ACC112 (cell line): ENCODE measurements around the gene CACNA1E.

Experiments used
- H2AFZ ChIP-seq: fragments of 200-600 bp; sonication (generic); one replicate; pipeline ENCODE4 v1.6.0; 2017; ENCODE audit warnings: antibody characterized with exemption, low read length; ENCODE audit not compliant: unreplicated experiment
- H3K27ac ChIP-seq: fragments of 200-600 bp; sonication (generic); 2 replicates; pipeline ENCODE4 v1.5.1; 2014; ENCODE audit warnings: low read depth, mild to moderate bottlenecking, antibody characterized with exemption, low read length, moderate library complexity
- H3K27me3 ChIP-seq: fragments of 200-600 bp; sonication (generic); 2 replicates; pipeline ENCODE4 v1.6.1; 2014; ENCODE audit warnings: mild to moderate bottlenecking, antibody characterized with exemption, low read length, moderate library complexity, mixed read lengths; ENCODE audit not compliant: insufficient read depth
- H3K36me3 ChIP-seq: fragments of 200-600 bp; sonication (generic); 2 replicates; pipeline ENCODE4 v1.6.1; 2016; ENCODE audit warnings: mild to moderate bottlenecking, antibody characterized with exemption, low read length, moderate library complexity, mixed read lengths; ENCODE audit not compliant: insufficient read depth
- H3K4me1 ChIP-seq: fragments of 200-600 bp; sonication (generic); one replicate; pipeline ENCODE4 v1.6.1; 2016; ENCODE audit warnings: low read length, mixed read lengths; ENCODE audit not compliant: insufficient read depth, unreplicated experiment, control insufficient read depth
- H3K4me3 ChIP-seq: fragments of 200-600 bp; sonication (generic); 2 replicates; pipeline ENCODE4 v1.5.1; 2014; ENCODE audit warnings: mild to moderate bottlenecking, low read depth, low read length
- H3K79me2 ChIP-seq: fragments of 200-600 bp; sonication (generic); one replicate; pipeline ENCODE4 v1.6.0; 2016; ENCODE audit warnings: low read length; ENCODE audit not compliant: control insufficient read depth, unreplicated experiment, insufficient read depth

The CACNA1E gene

DNA sequence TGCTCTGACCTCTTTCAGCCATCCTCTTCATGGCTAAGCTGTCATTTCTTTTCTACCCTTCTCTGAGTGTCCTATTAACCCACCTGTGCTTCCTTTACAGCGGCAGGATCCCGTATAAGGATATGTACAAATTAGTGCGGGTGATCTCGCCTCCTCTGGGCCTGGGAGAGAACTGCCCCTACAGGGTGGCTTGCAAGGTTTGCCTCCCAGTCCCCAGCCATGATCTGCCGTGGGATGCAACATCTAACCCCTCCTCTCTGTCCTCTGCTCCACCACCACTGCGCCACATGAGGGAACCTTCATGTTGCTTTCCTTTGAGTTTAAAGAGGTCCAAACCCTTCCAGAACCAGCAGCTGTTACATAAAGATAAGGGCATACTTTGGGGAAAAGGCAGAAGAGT is 296.0 kb downstream of the CACNA1E start:
- H3K79me2 ChIP-seq: no peaks in the 10 kb centered on the region
- H3K27me3 ChIP-seq: no peaks in the 10 kb centered on the region
- H3K4me3 ChIP-seq: no peak overlapping the region
- H3K27ac ChIP-seq: no peak overlapping the region
- H3K4me1 ChIP-seq: no peaks in the 10 kb centered on the region
- no peak overlapping the region for H2AFZ ChIP-seq
- no peaks in the 10 kb centered on the region for H3K36me3 ChIP-seq

DNA sequence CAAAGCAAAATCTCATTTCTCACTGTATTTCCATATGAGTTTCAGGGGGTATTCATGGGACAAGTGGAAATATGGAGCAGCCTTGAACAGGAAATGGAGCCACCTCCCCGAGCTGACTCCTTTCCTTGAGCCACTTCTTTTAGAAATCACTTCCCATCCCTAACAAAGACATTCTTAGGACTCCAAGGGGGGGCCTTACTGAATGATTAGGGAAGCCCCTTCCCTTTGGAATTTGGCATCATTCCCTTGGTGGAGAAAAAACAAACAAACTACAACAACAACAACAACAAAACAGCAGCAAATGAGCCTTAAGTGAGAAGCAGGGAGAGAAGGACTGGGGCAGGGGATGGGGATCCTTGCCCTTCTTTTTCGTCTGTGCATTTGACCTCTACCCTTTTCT is 299.9 kb downstream of the CACNA1E start:
- Histone ChIP-seq H3K4me1 (no peaks in the 10 kb centered on the region), H3K36me3 (no peaks in the 10 kb centered on the region), H3K27me3 (no peaks in the 10 kb centered on the region), H2AFZ (no peak overlapping the region), H3K79me2 (no peaks in the 10 kb centered on the region), H3K27ac (no peak overlapping the region), H3K4me3 (no peak overlapping the region)

DNA sequence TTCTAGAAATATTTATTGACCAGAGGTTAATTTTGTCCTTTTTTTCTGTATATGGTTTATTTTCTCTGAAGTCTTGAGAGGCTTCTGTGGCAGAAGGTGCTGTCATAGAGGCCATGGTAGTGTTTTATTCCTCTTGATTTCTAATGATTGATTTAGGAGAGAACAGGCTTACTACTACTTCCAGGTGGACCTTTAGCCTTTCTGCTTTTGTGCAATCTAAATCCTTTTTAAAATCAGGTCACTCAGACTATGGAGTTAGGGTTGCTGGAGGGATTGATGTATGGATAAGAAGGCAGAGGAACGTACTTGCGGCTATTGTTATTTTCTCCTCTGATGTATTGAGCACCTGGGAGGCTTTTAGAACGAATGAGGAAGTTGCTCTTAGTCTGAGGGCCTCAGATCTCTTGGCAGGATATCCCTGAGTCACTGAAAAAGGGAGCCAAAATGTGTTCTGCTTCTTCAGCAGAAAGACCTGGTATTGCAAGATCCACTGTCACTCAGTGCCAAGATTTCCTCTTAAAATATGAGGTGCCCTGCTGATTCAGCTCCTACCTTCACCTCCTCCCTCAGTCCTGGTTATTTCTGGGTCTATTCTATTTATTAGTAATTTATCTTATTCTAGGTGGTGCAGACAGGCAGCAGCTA is 300.8 kb downstream of the CACNA1E start:
- Histone ChIP-seq H3K79me2 (no peaks in the 10 kb centered on the region), H2AFZ (no peak overlapping the region), H3K4me1 (no peaks in the 10 kb centered on the region), H3K27me3 (no peaks in the 10 kb centered on the region), H3K27ac (no peak overlapping the region), H3K4me3 (no peak overlapping the region), H3K36me3 (no peaks in the 10 kb centered on the region)

DNA sequence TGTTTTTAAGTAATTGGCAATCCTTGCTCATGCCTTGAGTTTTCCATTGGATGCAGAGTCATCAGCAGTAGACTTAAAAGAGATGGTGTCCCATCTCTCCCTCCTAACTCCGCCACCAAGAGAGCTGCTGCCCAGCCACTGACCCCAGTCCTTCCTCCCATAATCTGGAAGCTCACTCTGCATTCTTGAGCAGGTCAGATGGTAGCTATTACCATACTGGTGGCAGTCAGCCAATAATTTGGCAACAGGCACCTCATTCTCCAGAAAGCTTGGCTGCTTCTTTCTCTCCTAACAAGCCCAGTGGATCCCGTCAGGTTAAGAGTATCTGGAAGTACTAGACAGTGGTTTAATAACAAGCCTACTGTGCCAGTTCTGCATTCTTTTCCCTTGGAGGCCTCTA is 306.1 kb downstream of the CACNA1E start:
- no peaks in the 10 kb centered on the region for H3K27me3 ChIP-seq
- no peak overlapping the region for H3K27ac ChIP-seq
- H3K79me2 ChIP-seq: no peaks in the 10 kb centered on the region
- no peak overlapping the region for H2AFZ ChIP-seq
- H3K36me3 ChIP-seq: no peaks in the 10 kb centered on the region
- H3K4me1 ChIP-seq: no peaks in the 10 kb centered on the region
- no peak overlapping the region for H3K4me3 ChIP-seq

DNA sequence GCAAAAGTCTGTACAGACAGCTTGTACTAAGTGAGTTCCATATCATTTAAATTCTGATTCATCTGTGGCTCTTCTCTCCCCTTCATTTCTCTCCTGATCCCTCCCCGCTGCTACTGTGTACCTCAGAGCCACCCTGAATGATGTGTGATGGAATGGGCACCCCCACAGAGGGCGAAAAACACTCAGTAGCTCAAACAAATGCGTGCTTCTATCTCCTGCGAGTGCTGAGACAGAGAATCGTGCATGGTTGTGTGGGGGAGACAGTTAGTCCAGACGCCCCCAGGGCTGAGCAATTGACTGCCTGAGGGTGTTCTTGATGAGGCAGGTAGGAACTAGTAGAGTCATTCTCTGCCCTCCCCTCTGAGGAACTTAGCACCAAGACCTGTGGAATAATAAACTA is 308.4 kb downstream of the CACNA1E start:
- H3K4me1 ChIP-seq: no peaks in the 10 kb centered on the region
- H3K27me3 ChIP-seq: no peaks in the 10 kb centered on the region
- H2AFZ ChIP-seq: no peak overlapping the region
- no peak overlapping the region for H3K4me3 ChIP-seq
- no peak overlapping the region for H3K27ac ChIP-seq
- no peaks in the 10 kb centered on the region for H3K36me3 ChIP-seq
- H3K79me2 ChIP-seq: no peaks in the 10 kb centered on the region

DNA sequence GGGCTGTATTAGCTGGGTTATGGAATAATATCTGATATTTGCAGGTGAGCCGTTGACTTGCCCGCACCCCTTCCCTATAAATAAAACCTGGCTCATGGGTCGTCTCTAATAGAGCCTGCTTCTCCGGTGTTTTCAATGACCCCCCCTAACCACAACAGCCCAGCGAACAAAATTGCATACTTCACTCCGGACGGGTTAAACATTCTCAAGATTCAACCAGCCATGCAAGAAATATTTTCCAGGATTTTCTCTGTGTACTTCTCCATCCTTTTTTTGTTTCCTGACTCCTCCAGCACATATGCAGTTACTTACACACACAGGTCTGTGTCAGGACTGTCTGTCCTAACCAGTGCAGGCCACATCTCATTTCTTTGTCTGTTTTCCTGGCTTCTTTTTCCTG is 310.5 kb downstream of the CACNA1E start:
- Histone ChIP-seq H2AFZ (no peak overlapping the region), H3K79me2 (no peaks in the 10 kb centered on the region), H3K27ac (no peak overlapping the region), H3K4me3 (no peak overlapping the region), H3K36me3 (no peaks in the 10 kb centered on the region), H3K4me1 (no peaks in the 10 kb centered on the region), H3K27me3 (no peaks in the 10 kb centered on the region)

DNA sequence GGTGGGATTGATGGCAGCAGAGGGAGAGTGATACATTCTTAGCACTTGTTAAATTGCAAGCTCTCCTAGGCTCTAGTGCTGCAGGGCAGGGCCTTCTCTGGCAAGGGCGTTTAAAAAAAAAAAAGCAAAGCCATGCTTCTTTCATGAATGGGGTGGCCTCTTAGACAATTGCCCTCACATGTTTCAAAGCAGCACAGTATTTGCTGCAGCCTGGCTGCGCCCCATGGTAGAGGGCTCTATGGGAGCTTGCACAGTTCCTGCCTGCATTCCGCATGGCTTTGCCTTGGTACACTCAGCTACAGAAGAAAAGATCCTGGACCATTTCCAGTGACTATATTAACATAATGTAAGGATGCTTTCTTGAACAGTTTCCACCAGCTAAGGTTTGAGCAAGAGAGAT is 311.0 kb downstream of the CACNA1E start:
- Histone ChIP-seq H2AFZ (no peak overlapping the region), H3K79me2 (no peaks in the 10 kb centered on the region), H3K36me3 (no peaks in the 10 kb centered on the region), H3K4me3 (no peak overlapping the region), H3K27me3 (no peaks in the 10 kb centered on the region), H3K4me1 (no peaks in the 10 kb centered on the region), H3K27ac (no peak overlapping the region)

DNA sequence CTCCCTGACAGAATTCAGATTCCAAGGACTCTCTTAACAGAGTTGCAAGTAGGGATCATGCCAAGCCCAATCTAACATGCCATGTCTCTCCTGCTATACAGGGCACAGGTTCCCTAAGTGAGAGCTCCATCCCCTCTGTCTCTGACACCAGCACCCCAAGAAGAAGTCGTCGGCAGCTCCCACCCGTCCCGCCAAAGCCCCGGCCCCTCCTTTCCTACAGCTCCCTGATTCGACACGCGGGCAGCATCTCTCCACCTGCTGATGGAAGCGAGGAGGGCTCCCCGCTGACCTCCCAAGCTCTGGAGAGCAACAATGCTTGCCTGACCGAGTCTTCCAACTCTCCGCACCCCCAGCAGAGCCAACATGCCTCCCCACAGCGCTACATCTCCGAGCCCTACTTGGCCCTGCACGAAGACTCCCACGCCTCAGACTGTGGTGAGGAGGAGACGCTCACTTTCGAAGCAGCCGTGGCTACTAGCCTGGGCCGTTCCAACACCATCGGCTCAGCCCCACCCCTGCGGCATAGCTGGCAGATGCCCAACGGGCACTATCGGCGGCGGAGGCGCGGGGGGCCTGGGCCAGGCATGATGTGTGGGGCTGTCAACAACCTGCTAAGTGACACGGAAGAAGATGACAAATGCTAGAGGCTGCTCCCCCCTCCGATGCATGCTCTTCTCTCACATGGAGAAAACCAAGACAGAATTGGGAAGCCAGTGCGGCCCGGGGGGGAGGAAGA is 315.0 kb downstream of the CACNA1E start:
- H3K79me2 ChIP-seq: no peaks in the 10 kb centered on the region
- no peak overlapping the region for H3K27ac ChIP-seq
- H2AFZ ChIP-seq: no peak overlapping the region
- H3K4me3 ChIP-seq: no peak overlapping the region
- no peaks in the 10 kb centered on the region for H3K36me3 ChIP-seq
- H3K4me1 ChIP-seq: no peaks in the 10 kb centered on the region
- no peaks in the 10 kb centered on the region for H3K27me3 ChIP-seq

DNA sequence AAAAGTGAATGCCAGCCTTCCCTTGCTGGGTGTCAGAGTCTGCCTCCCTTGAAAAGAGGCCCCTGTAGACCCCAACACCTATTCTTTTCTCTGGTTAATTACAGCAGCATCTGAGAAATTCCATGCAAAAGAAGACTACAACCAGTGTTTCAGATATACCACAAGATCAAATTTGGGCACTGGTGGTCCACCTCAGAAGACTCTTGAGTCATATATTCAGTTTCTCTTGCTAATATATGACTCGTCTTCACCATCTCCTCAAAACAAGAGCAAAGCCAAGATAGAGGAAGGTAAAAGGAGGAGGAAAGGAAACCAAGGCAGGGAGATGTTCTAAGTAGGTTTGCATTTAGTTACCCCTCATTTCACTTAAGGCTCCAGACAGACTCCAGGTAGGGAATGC is 318.3 kb downstream of the CACNA1E start:
- Histone ChIP-seq H2AFZ (no peak overlapping the region), H3K27me3 (no peaks in the 10 kb centered on the region), H3K27ac (no peak overlapping the region), H3K36me3 (no peaks in the 10 kb centered on the region), H3K79me2 (no peaks in the 10 kb centered on the region), H3K4me3 (no peak overlapping the region), H3K4me1 (no peaks in the 10 kb centered on the region)

DNA sequence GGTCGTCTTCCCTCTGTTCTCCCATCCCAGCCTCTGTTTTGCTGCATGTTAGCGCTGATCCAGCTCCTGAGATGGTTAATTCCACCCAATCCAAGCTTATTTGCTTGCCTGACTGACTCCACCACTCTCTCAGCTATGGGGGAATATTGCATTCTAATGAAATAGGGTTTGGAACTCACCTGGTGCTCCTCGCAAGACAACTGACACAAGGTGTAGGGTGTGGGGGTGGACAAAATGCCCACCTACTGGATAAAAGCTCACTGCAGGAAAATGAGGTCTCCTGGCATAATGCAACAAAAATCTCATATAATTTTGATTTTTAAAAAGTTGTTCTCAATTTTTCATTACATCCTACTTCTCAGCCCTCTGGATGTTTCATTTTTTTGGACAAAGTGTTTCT is 319.1 kb downstream of the CACNA1E start:
- Histone ChIP-seq H3K4me1 (no peaks in the 10 kb centered on the region), H3K4me3 (no peak overlapping the region), H3K36me3 (no peaks in the 10 kb centered on the region), H3K79me2 (no peaks in the 10 kb centered on the region), H3K27ac (no peak overlapping the region), H2AFZ (no peak overlapping the region), H3K27me3 (no peaks in the 10 kb centered on the region)

DNA sequence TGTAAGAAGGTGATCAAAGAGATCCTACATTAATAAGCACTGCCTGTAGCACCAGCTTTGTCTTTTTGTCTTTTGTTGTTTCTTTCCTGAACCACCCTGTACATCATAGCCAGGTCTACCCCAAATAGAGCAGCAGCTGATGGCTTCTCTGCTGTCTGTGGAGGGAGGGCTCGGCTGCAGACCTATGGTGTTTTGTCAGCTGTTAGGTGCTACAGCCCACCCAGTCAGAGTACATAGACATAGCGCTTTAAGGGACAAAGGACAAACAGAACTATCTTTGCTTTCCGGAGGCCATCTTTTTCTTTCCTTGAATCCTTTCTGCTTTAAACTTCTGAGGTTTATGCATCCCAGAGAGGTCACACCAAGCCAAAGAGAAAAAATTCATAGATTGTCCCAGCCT is 320.1 kb downstream of the CACNA1E start:
- Histone ChIP-seq H2AFZ (no peak overlapping the region), H3K27me3 (no peaks in the 10 kb centered on the region), H3K27ac (no peak overlapping the region), H3K36me3 (no peaks in the 10 kb centered on the region), H3K4me1 (no peaks in the 10 kb centered on the region), H3K79me2 (no peaks in the 10 kb centered on the region), H3K4me3 (no peak overlapping the region)
